IPS DF 19.7 (cell line): ENCODE measurements around the gene DUOXA1.
"Not testable (repeated sequence)": the region's sequence is repeated elsewhere in the genome, so short reads cannot be mapped to it uniquely, and the experiment has no call there.

Experiments used
- DNase-seq: peaks from one replicate; pipeline ENCODE4 v3.0.0-alpha.2; 2013; ENCODE audit warnings: low read depth, low spot score

Gene DUOXA1

DNA sequence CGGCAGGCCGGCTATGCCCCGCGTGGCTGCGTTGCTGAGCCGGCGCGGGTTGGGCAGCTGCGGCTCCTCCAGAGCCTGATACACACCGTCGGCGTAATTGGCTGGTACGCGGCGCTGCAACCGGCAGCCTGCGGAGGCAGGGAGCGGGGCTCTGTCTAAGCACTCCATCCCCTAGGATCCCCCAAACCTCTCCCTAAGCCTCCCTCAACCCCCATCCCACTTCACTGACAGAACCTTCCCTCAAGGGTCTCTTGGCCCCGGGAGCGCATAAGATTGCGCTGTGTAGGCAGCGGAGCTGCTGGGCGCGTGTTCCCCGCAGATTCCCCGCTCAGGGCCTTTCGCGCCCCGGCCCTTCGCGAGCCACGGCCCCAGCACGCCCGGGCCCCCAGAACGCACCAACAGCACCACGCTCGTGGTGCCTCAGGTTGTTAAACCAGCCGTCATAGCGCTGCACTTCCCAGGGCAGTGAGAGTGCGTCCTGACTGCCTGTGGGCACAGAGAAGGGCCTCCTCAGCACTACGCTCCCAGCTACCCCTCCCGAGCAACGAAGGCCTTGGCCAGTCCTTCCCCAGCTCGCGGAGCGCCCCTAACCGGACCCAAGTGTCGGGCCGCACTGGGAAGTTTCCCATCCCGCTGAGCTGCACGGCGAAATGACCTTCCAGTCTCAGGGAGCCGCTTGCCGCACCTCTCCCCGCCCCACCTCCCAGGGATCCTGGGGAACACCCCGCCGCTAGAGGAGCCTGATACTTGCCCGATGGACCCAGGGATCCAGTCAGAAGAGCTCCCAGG lies 16.9 kb downstream of the DUOXA1 start:
- DNase-seq: no peak

DNA sequence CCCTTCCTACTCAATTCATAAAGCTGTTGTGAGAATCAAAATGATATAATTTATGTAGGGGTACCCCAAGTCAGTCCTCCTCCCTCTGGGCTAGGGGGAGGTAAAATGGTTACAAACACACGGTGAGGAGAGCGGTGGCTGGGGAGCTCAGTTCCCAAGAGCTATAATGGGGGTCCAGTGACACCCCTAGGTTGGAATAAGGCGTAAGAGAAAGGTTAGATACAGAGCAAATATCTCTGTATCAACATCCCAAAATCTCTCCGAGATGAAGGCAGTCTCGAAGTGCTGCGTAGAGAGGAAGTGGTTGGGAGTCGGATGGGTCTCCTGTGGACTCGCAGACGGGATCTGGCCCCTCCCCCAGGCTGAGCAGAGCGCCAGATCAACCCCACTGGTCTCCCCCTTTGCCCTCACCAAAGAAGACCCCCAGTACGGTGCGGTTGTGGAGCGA lies 17.5 kb downstream of the DUOXA1 start:
- DNase-seq: no peak

DNA sequence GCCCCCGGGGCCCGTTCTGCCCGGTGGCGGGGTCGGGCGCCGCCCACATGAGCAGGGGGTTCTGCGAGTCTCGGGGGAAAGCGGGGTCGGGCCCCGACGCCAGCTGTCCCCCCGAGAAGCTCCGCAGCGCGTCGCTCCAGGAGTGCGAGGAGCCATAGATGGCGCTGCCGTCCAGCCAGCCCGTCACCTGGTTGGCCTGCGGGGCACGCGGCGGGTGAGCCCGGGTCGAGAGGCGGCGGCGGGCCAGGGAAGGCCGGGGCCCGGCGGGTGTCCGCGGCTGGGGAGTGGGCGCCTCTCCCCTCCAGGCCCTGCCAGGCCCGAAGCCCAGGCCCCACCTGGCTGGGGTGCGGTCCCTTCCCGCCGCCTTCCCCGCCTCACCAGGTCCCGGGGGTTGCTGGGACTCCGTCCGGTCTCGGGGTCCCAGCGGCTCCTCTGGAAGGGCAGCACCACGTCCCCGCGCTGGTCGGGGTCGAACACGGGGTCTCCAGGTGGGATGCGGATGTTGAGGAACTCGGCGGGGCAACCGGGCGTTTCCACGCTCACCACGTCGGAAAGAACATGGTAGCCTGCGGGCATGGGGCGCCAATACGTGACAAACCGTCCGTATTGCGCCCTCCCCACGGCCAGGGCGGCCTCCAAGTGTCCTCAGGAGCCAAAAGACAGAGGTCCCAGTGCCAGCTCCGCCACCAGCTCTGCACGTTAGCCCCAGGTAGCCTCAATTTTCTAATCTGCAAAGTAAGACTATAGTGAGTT lies 18.1 kb downstream of the DUOXA1 start:
- DNase-seq: no peak

DNA sequence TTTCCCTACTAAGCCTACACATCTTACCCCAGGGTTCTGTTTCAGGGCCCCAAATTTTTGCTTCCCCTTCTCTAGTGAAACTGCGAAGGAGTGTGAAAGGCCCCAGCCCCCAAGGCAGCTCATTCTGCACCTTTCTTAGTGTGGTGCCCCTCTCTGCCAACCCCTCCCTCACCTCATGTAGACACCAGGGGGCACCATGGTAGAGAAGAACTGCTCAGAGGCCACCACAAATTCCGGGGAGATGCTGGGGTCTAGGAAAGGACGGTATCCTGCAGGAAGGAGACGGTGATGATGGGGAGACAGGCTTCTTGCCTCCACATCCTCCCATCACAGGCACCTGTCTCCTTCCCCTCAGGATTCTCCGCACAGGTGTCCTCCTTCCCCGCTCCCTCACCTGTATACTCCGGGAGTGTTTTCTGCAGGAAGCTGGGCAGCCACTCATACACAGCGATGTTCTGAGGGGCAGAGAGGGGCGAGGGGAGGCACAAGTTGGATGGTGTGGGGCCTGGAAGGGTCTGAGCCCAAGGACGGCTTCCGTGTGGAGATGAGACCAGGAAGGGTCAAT lies 19.3 kb downstream of the DUOXA1 start:
- DNase-seq: no peak

DNA sequence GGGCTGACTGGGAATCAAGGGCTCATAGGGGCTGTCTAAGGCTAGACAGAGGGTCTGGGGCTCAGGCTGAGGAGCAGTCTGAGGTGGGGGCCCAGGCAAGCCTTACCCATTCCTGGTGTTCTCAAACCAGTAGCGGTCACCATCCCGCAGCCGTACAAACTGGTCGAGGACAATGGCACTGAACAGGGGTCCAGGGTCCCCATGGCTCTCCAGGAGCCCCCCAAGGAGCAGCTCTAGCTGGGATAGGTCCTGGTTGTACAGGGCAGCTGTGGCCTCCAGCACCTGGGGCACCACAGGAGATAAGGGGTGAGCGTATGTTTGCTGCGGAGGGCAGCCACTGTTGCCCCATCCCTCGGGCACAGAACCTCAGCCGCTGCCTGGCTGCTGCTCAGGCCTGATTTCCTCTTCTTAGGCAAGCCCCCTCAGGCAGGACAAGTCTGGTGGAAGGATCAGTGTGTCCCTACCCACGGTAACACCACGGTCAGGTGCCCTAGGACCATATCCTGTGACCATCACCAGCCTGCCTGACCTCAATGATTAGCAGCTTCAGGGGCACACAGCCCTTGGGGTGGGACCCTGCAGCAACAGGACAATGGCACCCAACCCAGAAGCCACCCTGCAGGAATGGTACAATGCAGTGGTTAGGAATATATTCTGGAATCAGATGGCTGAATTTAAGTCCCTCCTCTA lies 21.6 kb downstream of the DUOXA1 start:
- DNase-seq: no peak

DNA sequence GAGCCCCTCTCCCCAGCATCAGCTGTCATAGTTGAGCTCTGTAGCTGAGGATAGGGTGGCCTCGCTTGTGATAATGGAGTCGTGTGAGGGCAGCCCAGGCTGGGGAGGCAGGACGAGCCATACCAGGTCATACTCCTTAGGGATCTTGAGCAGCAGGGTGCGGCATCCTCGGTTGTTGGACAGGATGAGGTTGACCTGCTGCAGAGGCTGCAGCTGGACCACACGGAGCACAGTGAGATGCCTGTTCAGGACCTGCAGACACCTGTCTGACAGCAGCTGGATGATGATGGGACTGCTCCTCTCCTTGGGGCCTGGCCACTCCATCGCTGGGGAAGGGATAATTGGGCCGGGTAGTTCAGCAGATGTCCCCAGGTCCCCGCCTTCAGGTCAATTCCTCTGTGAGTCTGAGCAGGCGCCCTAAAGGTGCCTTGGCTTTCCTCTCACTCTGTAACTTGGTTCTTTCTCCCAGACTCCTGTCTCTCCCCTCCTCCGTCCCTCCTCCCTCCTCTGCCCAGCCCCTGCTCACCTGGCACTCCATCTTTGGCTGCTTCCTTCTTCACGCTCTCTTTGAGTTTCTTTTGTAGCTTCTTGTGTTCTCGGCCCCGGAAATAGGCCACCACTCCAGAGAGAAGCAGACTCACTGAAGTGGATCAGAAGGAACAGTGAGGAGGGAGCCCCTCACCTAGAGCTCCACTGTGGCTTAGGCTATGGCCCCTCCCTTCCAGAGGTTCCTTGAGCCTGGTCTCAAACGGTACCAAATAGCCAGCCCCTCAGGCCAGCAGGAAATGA lies 23.5 kb downstream of the DUOXA1 start:
- DNase-seq: no peak

DNA sequence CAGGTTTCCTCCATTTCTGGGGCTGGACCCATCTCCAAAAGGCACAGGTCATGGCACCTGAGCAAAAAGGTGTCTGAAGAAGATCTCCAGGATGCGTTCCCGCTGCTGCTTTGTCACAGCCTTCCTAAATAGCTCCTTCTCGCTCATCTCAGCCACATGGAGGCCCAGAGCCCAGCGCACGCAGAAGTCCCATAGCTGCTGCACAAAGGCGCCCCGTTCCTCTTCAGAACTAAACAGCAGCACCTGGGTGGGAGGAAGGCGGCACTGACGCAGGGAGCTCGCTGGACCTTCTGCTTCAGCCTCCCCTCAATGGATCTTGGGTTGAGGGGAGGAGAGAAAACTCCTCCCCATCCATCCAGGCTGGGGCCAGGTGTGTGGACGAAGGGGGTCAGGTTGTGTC lies 24.1 kb downstream of the DUOXA1 start:
- no peak for DNase-seq

DNA sequence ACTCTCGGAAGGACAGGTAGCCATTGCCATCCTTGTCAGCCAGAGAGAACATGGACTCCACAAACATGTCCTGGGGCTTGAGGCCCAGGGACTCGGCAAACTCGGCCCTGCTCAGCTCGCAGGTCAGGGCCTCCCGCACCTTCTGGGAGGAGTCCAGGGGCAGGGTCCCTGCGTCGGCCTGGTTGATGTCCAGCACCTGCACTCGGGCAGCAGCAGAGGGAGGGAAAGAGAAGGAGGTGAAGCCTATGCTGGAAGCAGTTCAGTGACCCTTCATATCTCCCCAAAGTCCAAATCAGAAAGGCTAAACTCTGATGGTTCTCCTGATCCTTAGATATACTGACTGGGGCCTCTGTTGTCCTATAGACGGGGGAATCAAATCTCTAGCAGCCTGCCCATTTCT lies 25.5 kb downstream of the DUOXA1 start:
- not testable (repeated sequence) for DNase-seq

DNA sequence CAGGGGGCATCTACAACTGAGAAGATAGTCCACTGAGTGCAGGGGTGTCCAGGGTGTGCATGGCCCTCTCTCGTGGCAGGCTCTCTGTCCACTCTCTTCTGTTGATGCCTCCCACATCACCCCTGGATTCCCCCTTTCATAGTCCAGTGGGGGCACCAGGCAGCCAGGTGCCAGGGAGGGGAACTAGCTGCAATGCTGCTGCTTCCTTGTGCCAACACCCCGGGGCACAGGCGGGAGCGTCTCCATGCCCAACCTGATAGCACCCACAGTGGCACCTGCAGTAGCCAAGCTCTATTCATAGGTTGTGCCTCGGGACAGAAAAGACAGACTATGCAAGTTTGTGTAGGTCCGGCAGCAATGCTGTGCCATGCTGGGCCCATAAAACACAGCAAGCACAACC lies 27.5 kb downstream of the DUOXA1 start:
- no peak for DNase-seq

DNA sequence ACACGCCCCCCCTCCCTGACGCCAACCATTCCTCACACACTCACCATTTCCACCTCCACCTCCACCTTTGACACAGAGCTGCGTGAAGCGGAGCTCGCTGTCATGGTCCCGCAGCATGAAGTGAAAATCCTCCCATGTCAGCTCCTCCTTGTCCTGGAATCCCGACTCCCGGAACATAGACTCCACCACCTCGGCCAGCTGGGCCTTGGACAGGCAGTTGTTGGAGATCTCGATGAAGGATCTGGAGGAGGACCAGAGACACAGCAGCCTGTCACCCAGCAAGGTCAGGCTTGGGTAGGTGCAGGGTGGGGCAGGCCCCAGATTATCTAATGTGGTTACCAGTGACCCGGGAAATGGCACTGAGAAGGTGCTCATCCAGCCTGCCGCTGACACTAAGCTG lies 27.9 kb downstream of the DUOXA1 start:
- DNase-seq: no peak

DNA sequence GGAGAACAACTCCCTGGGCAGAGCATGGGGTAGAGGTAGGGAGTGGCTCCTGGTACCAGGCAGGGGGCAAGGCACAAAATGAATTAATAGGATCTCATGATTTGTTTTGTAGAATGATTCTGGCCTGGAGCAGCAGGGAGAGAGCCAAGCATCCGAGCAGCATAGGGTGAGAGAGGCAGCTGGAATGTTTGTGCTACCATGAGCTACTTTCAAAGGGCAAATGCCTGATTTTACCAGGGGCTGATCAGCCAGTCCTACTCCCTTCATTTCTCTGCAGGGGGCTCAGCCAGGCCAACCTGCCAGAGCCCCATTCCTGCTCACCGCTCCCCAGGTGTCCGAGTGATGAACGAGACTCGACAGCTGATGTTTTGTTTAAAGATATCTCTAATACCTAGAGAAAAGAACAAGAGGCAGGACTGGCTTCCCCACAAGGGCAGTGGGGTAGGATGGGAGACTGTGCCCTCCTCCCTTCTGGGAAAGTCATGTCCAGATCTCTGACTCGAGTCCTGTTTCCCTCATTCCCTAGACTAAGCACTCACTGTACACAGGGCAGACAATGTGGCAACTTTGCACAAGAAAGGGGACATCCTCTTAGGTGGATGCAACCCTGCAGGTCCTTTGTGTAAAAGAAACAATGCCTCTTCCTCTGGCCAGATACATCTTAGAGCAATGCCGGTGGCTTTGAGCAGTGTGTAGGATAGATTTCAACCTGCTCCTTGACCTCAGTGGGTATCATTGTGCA lies 28.6 kb downstream of the DUOXA1 start:
- no peak for DNase-seq

DNA sequence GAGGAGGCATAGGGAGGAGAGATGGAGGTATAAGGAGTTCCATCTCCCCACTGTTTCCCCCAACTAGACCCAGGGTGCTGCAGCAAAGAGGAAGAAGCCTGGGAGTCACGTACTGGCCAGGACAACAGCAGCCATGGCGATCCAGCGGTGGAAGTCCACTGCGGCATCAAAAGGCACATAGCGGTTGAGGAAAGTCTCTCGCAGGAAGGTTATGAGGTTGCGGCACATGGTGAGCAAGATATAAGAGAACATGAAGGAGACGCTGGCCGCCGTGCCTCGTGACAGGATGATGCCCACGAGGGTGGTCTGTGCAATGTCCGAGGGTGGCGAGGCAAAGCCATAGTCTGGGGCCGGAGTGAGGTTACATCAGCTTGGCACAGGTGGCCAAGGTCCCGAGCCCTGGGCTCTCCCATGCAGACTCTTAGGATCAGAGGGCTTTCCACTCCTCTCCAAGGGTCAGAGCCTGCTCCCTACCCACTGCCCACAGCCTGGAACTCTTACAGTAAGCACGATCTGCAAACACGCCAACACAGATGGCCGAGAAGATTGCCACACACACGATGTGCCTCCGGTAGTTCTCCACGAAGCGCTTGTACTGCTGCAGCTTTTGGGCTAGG lies 30.0 kb downstream of the DUOXA1 start:
- DNase-seq: no peak

DNA sequence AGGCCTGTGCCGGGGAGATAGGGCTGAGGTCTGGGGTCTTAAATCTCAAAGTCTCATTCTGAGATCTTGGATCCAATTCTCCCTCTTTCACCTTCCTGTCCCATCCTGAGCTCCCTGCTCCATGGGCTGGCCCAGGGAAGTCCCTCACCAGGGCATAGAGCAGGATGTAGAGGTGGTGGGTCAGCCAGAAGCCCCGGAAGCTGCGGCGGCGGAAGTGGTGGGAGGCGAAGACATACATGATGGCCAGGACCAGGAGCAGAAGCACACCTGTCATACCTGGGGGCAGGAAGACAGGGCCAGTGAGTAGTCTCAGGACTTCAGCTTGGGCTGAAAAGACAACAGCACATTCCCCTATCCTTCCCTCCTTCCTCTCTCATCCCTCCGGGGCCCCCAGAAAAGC lies 32.2 kb downstream of the DUOXA1 start:
- no peak for DNase-seq

DNA sequence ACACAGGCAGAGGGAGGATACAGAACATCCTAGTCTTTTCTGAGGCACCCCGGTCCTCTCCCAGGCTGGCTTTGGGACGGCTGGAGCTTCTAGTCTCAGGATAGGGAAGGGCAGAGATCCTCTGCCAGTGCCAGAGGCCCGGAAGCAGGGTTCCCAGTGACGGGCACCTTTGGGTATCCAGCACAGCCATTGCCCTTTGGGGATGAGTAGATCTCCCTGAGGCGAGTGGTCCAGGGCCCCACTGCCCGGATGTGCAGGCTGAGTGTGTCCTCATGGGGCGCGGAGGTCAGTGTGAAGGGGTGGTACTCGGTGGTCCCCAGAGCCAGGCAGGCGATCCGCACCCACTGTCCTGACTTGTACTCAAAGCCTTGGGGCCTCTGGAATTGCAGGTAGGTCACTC lies 34.0 kb downstream of the DUOXA1 start:
- no peak for DNase-seq

DNA sequence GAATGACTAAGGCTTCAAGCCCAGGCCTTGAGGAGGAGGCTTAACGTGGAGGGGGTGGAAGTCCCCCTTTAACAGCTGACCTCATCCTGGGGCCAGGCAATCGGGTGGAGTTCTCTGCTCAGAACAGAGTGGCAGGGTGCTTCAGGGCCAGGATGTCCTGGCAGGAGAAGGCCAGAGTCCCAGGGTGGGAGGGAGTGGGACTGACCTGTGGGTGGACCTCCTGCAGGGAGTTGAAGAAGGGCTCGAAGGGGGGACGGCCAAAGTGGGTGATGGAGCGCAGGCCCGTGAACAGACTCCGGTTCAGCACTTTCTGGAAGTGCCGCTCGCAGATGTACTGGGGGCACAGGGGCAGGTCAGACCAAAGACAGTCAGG lies 35.3 kb downstream of the DUOXA1 start:
- no peak for DNase-seq

DNA sequence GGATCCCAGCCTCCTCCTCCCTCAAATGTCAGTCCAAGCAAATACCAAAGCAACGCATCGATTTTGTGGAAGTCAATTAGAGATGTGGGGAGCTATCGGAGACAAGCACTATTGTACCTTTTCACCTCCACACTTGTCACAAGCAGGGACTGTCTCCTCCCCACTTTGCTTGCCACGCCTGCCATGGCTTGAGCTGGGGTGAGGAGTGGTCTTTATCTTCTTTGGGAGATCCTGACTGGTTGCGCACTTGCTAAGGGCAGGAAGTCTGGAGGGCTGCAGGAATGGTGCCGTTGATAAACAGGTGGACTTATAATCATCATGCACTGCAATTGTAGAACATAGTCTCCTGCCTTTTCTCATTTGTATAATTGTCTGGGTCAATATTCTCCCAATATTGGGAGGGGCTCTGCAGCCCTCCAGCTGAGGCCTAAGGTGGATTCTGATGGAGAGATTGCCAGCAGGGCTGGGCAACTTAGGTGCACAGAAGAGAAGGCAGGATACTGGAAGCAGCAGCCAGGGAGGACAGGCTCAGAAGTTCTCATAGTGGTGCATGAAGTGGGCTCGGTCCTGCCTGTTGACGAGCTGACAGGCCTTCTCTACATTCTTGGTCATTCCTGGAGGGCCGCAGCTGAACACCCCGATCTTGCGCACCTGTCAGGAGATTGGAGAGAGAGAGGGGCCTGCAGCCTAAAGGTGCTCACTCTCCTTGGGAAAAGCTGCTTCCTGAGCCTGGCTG lies 35.9 kb downstream of the DUOXA1 start:
- no peak for DNase-seq

DNA sequence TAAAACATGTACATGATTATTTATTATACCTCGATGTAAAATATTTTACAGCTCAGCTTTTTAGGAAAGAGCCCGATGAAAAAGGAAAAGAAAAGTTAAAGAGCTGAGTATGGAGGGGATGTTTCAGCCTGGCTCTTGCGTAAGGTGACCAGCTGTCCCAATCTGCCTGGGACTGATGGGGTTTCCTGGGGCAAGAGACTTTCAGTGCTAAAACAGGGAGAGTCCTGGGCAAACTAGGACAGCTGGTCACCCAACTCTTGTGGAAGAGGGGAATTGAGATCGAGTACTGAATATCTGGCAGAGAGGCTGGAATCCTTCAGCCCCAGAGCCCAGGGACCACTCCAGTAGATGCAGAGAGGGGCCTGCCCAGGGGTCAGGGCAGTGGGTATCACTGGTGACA lies 36.7 kb downstream of the DUOXA1 start:
- no peak for DNase-seq

DNA sequence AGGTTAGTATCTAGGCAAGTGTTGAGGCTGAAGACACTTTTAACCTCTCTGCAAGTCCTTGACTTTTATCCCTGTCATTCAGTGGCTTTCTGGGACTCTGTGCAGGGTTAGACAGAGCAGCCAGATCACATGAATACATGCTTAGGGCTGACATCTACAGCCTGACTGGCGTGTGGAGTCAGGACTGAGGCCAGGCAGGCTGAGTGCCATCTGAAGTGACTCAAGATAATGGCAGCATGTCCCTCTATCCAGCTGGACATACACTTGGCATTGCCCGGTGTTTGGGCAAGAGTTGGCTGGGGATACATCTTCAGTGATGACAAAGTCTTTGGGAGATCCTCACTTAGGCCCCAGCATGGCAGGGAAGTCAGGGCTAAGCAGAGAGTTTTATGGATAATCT lies 38.1 kb downstream of the DUOXA1 start:
- DNase-seq: no peak

DNA sequence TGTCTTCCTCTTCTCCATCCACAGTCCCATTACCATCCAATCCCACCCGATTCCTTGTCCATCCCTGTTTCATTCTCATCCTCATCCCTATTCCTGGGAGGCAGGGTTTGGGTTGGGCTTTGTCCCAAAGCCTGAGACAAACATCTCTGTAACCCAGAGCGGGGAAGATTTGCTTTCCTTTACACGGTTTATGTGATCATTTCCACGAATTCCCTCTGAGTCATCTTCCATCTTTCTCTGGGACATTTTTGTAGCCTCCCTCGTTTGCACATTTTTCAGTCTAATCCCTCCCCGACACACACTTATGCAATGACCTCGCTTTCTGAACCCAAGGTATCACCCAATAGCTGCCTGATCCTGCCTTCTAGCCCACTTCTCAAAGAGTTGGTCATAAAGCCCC lies 38.5 kb downstream of the DUOXA1 start:
- DNase-seq: no peak
